Fibroblast of peridontal ligament (primary cell): ENCODE data around the gene RPA3.

Source experiments
- DNase-seq: peaks from one replicate; pipeline ENCODE4 v3.0.0-alpha.2; 2010; ENCODE audit errors: extremely low read depth

The RPA3 gene

DNA sequence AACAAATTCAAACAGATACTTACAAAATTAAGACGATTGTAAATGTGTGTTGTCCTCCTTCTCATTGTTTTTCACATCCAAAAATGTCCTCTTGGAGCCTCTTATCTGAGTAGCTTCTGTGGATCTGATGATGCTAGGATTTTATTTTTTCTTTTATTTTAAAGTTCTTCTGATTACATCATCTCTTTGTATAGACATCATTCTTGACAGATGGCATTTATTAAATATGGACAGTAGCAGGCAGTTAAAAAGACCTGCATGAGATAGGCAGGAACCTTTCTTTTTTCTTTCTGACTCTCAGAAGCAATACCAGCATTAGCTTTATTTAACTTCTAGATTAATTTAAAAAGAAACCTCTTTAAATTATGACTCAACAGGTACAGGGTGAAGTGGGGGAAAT lies at the start of gene RPA3:
RPA3 (minus strand) TSS at position 116 of the 400 bp plus-strand sequence. CDS start 78,189 bp downstream, outside the sequence.
- peak; percentile 18 for DNase-seq

DNA sequence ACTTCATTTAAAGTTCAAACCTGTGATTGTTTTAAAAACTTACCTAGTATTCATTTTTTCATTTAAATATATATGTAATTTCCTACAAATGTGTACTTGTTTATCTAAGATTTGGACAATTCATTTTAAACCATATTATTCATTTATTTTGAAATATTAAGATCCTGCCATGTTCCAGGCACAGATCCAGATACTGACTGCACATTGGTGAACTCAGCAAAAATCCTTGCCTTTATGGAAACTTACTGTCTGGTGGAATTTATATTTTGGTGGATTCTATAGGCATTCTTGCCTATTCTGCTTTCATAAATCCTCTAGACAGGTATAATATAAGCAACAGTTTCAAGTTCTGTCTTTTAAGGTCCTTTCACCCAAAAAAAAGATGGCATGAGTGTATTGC lies 48.3 kb upstream of the RPA3 start:
- DNase-seq: no peak

DNA sequence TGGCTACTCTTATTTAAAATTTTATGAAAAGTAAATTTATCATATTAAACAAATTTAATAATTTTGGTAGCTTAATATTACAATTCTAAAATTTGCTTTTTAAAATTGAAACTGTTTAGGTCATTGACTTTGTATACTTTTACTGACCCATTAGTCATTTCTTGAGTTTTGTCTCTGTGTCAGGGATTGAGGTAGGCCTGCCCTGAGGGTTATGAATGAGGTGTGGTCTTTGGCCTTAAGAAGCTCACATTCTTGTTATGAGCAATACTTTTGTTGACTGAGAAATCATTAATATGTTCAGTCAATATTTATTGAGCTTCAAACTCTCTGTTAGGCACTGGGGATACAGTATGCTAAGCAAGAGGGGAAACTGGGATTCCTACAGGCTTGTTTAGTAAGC lies 47.0 kb upstream of the RPA3 start:
- DNase-seq: no peak

DNA sequence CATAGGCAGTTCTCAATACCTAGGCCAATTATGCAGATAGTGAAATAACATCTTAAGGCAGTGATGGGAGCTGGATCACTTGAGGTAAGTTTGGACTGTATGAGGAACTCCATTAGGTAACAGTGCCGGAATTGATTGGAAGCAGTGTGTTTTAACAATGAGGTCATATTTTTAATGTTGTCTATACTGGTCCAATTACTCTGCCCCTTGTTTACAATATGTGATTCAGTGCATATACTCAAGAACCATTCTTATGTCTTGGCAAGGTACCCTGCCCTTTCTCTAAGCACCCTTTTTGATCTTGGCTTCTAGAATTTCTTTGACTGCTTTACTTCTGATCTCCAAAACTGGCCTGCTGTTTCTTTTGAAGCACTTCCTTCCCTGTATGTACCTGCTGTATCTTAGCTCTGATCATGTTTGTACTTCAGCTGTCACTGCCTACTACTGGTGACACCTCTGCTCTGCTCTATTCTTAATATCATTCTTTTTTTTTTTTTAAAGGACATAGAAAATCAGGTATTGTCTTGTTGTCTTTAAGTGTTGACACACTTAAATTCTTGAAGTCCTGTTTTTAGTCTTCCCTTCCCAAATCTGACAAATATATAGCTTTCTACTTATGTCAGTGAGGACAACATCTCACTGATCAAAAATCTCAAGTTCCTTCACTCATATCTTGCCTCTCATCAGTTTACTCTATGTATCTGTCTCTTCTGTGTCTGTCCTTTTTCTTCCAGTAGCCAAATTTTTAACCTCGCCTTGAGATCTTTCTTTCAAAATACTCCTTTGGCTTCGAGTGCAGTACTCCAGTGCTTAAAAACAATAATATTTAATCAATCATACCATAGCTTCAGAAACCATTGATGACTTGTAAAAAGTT lies 46.4 kb upstream of the RPA3 start:
- peak; percentile 30 for DNase-seq

DNA sequence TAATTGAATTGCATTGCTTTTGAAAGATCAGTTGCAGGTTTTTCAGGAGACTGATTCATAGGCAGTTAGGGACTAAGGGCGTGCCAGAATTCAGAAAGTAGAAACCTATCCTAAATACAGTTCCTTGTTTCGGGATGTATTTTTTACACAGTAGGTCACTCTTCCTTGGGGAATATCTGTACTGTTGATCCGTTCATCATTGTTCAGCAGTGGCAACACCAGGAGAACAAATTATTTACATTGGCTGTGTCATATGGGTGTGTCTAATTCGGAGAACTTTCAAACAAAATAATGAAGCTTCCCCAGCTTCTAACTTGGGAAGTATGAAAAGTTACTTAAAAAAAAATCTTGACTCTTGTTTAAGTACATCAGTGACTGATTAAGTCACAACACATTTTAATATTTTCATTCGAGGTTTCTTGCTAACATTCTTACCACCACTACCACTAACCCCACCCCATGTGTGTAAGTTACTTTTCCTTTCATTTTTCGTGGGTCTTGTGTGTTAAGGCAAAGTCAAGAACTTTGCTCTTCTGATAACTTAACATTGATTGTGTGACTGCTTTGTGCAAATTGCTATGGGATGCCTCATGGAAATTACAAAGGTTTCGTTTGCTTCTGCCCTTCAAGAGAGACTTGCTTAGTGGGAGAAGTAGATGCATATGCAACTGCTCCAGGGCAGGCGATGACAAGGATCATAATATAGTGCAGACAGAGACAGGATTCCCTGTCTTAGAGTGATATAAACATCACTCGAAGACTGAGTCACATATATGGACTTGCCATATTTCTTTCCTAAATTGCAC lies 43.8 kb upstream of the RPA3 start:
- peak; percentile 64 for DNase-seq

DNA sequence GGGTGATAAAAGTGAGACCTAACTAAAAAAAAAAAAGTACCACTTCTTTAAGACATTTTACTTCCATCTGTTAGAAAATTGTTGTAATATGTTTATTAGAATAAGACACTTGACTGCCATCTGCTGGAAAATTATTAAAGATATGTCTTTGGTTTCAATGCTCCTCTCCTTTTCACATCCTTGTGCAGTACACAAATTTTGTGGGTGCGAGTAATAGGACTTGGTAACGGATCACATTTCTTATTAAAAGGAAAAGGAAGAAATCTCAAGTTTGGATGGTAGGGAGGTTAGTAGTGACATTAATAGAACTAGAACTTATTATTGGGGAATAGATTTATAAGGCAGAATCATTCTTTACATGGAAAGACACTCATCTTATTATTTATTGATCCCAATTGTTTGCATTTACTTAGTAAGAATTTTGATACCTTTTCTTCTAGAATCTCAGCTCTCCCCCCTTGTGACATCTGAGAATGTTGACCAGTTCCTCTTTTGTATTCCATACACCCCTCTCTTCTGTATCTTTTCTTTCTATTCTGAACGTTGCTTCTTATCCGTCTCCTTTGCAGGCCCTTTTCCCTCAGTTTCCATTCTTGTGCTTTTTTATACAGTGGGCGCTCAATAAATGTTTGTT lies 43.0 kb upstream of the RPA3 start:
- DNase-seq: peak; percentile 83

DNA sequence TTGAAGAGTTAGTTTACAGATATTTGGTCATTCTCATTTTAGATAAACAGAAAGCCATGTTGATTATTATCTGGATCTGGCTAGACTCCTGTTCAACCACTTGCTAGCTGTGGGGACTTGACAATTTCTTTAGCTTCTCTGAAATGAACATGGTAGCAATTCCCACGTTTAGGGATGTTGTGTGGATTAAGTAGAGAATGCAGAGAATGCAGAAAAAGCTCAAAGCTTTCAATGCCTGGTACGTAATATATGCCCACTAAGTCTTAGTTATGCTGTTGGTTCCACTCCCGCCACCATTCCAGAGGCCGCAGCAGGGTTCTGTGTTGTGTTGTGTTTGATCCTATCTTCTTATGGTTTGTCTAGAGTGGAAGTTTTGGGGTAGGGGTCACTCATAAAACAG lies 39.2 kb upstream of the RPA3 start:
- DNase-seq: no peak

DNA sequence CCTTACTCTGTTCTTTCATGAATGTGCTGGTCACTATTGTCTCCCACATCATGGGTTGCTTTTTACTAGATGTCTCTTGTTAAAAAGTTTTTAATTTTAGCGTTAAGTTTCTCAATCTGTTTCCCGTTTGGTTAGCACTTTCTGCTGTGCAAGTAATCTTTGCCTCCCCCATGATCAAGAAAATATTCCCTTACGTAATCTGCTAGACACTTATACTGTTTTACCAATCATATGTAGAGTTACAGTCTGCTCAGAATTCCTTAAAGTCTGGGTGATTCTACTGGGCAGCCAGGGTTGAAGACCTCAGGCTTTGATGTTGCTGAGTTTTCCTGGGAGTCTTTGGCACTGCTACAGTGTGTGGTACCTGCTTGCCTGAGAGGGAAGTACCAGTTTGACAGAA lies 38.2 kb upstream of the RPA3 start:
- DNase-seq: no peak

DNA sequence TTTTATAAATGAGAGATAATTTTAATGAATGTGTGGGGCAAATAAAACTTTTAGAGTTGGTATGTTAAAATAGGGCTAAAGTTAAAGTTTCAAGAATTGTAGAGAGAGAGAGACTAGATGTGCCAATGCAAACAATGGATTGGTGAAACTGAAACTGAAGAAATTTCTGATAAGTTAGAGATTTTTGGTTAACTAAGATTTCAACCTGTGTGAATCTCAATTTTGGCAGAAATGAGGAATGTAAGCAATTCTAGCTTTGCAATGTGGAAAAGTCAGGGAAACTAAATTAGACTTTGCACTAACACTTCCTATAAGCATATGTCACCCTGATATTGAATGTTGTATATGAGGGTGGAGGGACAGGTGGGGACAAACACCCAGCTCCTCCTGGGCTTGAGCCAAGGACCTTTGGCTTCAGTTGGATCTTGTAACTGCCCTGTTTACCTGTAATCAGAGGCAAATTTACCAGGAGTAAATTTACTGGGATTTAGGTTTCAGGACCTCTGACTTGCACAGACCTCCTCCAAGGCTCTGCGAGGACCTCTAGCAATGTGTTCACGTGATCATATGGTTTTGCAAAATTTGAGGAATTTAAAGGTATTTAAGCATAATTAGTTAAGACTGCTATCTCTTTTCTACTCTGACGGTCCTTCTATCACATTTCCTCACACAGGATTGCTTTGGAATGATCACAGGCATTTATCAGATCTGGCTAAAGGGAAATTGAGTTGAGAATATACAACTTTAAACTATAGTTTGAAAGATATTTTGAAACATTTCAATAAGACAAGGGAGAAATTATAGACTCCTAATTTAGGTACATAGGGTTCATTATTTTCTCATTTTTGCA lies 33.1 kb upstream of the RPA3 start:
- DNase-seq: no peak

DNA sequence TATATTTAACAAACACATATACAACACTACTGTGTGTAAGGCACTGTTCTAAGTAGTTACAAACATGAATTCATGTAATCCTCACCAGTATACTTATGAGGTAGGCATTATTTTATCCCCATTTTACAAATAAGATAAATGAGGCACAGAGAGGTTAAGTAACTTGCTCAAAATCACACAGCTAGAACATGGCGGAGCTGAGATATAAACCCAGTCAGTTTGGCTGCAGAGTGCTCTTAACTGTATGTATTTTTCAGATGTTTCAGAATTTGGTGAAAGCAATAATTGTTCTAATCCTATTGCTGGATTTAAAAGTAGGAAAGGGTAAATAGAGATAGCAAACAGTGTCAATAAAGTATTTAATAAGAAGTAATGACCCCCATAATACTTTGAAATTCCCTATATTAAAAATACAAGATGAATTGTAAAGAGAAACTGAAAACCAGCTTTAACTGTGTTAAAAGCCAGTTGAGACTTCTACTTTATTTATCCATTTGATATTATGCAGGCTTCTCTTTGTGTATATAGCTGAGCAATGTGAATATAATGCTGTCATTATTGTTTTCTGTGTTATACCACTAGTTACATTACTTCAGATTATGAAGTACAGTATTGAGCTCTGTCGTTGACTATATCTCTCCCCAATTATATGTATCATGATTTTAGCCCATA lies 32.3 kb upstream of the RPA3 start:
- DNase-seq: no peak

DNA sequence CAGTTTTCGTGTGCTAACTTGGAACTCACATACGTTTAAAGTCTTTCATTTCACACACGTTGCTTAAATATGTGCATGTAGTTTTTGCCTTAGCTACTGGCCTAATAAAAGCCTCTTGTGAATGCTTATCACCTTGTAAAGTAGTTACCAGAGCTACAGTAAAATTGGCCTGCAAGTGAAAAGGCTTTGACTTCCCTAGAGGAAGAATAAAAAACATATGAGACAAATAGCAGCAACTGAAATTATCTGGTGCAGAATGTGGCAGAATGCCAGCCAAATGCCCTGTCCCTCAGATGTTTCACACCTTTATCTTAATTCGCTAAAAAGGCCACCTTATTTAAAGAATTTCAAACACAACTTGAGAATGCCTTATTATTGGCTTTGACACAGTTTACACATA lies 28.1 kb upstream of the RPA3 start:
- no peak for DNase-seq

DNA sequence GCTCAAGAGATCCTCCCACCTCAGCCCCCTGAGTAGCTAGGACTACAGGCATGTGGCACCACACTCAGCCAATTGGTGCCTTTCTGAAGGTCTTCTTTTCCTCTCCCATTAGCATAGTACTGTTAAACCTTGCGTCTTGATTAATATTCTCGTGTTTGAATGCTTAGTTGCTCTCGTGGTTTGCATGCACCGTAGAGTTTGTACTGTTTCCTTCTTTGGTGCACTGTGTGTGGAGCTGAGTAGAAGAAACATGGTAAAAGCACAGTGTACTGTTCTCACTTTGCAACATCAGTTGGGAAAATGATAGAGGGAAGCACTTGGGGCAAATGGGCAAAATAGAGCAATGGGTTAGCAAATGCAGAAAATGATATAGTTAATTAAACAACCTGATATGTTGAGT lies 27.6 kb upstream of the RPA3 start:
- no peak for DNase-seq

DNA sequence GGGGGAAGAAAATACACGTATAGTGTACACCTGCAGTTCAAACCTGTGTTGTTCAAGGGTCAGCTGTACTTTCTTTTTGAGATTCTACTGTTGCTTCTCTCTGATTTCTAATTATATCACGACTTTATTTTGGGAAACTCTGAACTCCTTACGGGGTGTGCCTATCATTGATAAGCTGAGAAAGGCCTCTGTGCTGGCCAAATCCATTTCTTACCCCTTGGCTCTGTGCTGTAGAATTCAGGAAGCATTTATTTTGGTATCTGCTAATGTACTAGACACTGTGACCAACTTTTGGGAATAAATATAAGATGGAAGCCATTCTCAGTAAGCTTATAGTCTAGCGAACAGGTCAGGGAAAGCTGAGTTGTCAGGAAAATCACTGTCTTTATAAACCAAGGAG lies 26.9 kb upstream of the RPA3 start:
- no peak for DNase-seq

DNA sequence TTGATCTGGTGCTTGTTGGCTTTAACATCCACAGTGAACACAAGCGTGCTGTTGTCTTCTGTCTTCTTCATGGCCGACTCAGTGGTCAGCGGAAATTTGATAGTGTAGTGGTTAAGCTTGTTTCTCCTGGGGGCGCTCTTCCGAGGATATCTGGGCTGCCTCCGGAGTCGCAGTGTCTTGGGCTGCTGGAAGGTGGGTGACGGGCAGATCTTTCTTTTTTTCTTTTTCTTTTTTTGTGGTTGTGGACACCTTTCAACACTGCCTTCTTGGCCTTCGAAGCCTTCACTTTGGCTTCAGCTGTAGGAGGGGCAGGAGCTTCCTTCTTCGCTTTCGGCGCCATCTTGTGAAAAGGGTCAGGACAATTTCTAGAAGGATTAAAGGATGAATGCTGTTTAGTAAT lies 23.8 kb upstream of the RPA3 start:
- no peak for DNase-seq

DNA sequence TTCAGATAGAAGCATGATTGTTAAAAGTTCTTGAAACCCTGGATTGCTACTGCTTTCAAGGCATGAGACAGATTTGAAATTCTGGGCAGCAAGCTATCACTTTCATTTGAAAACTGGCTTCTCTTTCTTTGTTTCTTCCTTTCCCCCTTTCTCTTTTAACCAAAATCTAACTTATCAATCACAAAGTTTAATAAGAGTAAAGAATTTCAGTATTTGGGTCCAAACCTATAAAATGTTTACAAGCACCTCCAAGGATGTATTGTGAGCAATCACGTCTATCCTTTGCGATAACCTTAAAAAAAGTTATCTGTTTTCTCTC lies 21.6 kb upstream of the RPA3 start:
- DNase-seq: no peak

DNA sequence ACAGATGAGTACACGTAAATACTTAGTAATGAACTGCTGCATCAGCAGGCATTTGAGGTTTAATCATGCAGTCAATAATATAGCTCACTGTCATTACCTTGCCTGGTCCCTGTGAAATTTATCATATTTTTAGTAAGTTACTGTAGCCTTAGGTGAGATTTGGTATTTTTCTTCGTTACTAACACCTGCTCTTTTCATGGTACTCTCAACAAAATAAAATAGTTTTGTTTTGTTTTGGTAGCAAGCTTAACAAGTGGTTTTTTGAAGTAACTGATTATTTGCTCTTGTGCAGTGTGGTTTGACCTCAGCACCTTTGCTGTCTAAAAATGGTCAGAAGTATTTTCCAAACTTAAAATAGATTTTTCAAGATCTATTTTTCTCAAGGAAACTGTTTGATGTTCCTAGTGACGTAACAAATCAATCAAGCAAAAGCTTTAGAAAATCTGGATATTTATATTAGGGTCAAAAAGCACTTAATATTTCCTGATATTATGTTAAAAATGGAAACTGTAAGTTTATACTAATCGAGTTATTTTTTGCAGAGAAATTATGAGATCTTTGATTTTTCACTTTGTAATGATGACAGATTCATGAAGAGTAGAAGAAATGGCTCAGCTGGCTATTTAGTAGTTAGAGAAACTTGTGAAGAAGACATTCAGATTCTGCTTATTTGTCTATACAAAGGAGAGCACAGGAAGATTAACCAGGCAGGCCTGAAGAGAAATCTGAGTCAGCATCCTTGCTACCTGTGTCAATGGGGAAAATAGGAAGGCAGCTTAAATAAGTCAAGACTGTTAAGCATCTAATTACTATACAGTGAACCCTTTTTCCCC lies 21.0 kb upstream of the RPA3 start:
- no peak for DNase-seq

DNA sequence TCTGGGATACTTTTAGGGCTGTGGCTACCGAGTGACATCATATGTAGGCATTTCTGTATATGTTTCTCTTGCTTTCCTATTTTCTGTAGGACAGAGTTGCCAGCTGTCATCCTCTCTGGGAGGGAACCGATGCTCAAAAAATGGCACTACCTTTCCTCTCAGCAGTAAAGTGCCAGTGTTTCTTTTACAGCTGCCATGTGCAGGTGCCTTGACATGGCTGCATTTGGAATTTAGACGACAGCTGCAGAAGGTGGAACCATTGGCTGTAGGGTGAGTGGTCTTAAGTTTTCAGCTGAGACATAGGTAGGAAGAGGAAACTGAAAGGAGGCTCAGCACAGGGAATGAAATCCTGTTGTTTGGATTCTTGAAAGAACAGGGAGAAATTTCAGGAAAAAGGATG lies 20.2 kb upstream of the RPA3 start:
- DNase-seq: no peak

DNA sequence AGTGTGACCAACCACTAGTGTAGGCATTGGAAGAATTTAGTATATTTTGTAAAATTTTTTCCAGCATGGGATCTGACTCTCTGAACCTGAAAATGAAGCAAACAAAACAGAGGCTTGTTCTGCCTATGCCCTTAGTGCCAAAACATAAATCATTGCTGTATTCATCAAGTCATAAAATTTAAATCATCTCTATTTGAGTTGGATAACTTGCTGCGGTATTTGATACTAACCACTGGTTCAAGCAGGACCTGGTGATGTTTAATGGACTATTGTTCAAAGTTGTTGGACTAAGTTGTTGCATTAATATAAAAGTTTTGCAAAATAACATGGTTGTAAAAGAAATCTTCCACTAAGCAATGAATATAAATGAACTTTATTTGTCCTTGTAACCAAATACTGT lies 19.8 kb upstream of the RPA3 start:
- DNase-seq: no peak

DNA sequence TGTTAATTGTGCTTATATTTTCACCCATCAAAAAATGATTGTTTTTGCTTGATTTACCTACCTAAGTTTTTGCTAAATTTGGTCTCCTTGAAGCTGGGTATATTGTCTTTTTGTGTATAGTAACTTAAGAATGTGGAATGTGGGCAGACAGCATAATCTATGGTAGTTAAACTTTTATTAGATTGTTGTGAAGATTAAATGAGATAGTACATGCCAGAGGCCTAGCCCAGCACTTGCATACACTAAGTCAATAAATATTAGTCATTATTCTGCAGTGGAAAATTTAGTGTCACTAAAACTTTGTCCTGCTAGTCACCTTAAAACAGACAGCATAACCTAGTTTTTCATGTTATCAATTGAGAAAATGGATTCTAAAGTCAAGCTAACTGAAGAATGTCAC lies 19.3 kb upstream of the RPA3 start:
- no peak for DNase-seq

DNA sequence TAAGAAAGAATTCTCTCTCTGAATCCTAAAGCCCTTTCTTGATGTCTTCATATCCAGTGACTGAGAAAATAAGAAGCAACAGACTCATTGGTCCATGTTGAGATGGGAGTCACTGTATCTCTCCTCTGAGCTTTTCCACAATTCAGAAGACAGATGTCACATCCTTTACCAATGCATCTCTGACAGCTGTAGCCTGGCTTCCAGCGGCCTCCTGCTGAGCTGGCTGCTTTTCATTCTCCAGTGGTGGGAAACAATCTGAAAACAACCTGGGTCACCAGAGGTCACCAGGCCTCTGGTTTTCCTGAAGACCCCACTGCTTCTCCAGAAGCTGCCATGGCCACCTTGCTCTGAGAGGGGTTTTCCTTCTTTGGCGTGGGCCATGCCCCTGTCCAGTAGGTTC lies 18.3 kb upstream of the RPA3 start:
- DNase-seq: no peak
